SK-N-SH (cell line): Measurements from ENCODE around the gene WWC2. TPM values are rescaled to one million over a fixed set of nuclear protein-coding genes. Genes with fewer than 3 reads are reported as not detected.

Experiments used
- CTCF ChIA-PET: fragments of 300-600, 350-600 bp; formaldehyde crosslinking; extraction: SDS; loops from one replicate; lab custom pipeline; 2021; lab: Yijun Ruan, JAX
- POLR2A ChIA-PET: fragments of 350-600 bp; sonication (Branson Sonifier 250); formaldehyde crosslinking; extraction: SDS; loops from one replicate; lab custom pipeline; 2020; ENCODE audit warnings: antibody characterized with exemption, inconsistent platforms; lab: Yijun Ruan, JAX
- DNase-seq: peaks from one replicate; pipeline ENCODE4 v3.0.0; 2012
- H2AFZ ChIP-seq: fragments of 200-600 bp; sonication (generic); 2 replicates; pipeline ENCODE4 v1.8.1; 2016; ENCODE audit warnings: antibody characterized with exemption, mild to moderate bottlenecking, low read depth
- H3F3A ChIP-seq: fragments of 200-600 bp; sonication (generic); replicated peaks from 2 replicates; pipeline ENCODE3; 2016; ENCODE audit warnings: antibody characterized with exemption, mild to moderate bottlenecking; ENCODE audit not compliant: insufficient read depth
- H3K27ac ChIP-seq, 2 experiments: fragments of 200-500 bp in 1 of 2; fragments of 200-600 bp in 1 of 2; sonication (Bioruptor generic) in 1 of 2; sonication (generic), shearing (Covaris generic) in 1 of 2; 2 replicates each; pipeline versions ENCODE4 v1.5.1 to v1.6.1; 2014 to 2016; ENCODE audit warnings: low read depth in 2 of 2, inconsistent platforms in 1 of 2, low read length in 1 of 2, mild to moderate bottlenecking in 1 of 2, mixed read lengths in 1 of 2
- H3K27me3 ChIP-seq: fragments of 200-600 bp; sonication (generic), shearing (Covaris generic); 2 replicates; pipeline ENCODE4 v1.6.1; 2016; ENCODE audit warnings: mixed run types; ENCODE audit not compliant: insufficient read depth
- H3K36me3 ChIP-seq, 2 experiments: fragments of 200-500 bp in 1 of 2; fragments of 200-600 bp in 1 of 2; sonication (Bioruptor generic) in 1 of 2; sonication (generic) in 1 of 2; replicated peaks in 1 of 2; 2 replicates each; pipeline versions ENCODE3 to v1.5.1; 2014 to 2016; ENCODE audit warnings: low read length in 1 of 2, mild to moderate bottlenecking in 1 of 2; ENCODE audit not compliant: insufficient read depth in 2 of 2, control insufficient read depth in 1 of 2
- H3K4me1 ChIP-seq, 2 experiments: fragments of 200-500 bp in 1 of 2; fragments of 200-600 bp in 1 of 2; sonication (Bioruptor generic) in 1 of 2; sonication (generic), shearing (Covaris generic) in 1 of 2; 2 replicates each; pipeline versions ENCODE4 v1.5.1 to v1.6.1; 2014 to 2016; ENCODE audit warnings: low read depth in 1 of 2, low read length in 1 of 2, mixed run types in 1 of 2; ENCODE audit not compliant: insufficient read depth in 2 of 2, control insufficient read depth in 1 of 2
- H3K4me2 ChIP-seq: fragments of 200-600 bp; sonication (generic), shearing (Covaris generic); 2 replicates; pipeline ENCODE4 v1.6.1; 2017; ENCODE audit warnings: mixed run types
- H3K4me3 ChIP-seq, 2 experiments: fragments of 200-500 bp in 1 of 2; fragments of 200-600 bp in 1 of 2; sonication (Bioruptor generic) in 1 of 2; sonication (generic), shearing (Covaris generic) in 1 of 2; 2 replicates each; pipeline versions ENCODE4 v1.5.1 to v1.8.1; 2014 to 2016; ENCODE audit warnings: low read depth in 2 of 2, inconsistent platforms in 1 of 2, low read length in 1 of 2, mild to moderate bottlenecking in 1 of 2, mixed read lengths in 1 of 2, moderate library complexity in 1 of 2
- H3K79me2 ChIP-seq: fragments of 200-600 bp; sonication (generic); 2 replicates; pipeline ENCODE4 v1.8.1; 2017; ENCODE audit warnings: mild to moderate bottlenecking; ENCODE audit not compliant: insufficient read depth
- H3K9ac ChIP-seq: fragments of 200-600 bp; sonication (generic); 2 replicates; pipeline ENCODE4 v1.6.1; 2017; ENCODE audit warnings: mixed run types
- H3K9me2 ChIP-seq: fragments of 200-600 bp; sonication (generic); 2 replicates; pipeline ENCODE4 v1.6.1; 2017; ENCODE audit warnings: mixed run types
- H3K9me3 ChIP-seq: fragments of 200-600 bp; sonication (generic); 2 replicates; pipeline ENCODE4 v1.6.1; 2017; ENCODE audit warnings: mixed run types, mild to moderate bottlenecking, moderate library complexity
- H4K20me1 ChIP-seq: fragments of 200-600 bp; sonication (generic); 2 replicates; pipeline ENCODE4 v1.6.1; 2017; ENCODE audit warnings: mild to moderate bottlenecking, mixed run types; ENCODE audit not compliant: insufficient read depth
- ELF1 ChIP-seq: IDR thresholded peaks from 2 replicates; pipeline ENCODE4 v1.4.0; 2012
- FOSL2 ChIP-seq: IDR thresholded peaks from 2 replicates; pipeline ENCODE4 v1.4.0; 2012; ENCODE audit warnings: low read depth, mild to moderate bottlenecking, moderate library complexity, borderline replicate concordance
- FOXJ3 ChIP-seq: sonication (generic); formaldehyde crosslinking; IDR thresholded peaks from 2 replicates; pipeline ENCODE4 v1.5.1; 2020; ENCODE audit warnings: mild to moderate bottlenecking, missing genetic modification reagents
- GABPA ChIP-seq: IDR thresholded peaks from 2 replicates; pipeline ENCODE4 v1.4.0; 2012; ENCODE audit warnings: low read depth, mild to moderate bottlenecking
- MXI1 ChIP-seq: IDR thresholded peaks from 2 replicates; pipeline ENCODE4 v1.6.1; 2012; ENCODE audit warnings: mild to moderate bottlenecking, low read depth, low read length, improper control_type of control experiment
- RAD21 ChIP-seq: IDR thresholded peaks from 2 replicates; pipeline ENCODE4 v1.6.1; 2012; ENCODE audit warnings: mild to moderate bottlenecking, low read length
- RXRA ChIP-seq: IDR thresholded peaks from 2 replicates; pipeline ENCODE4 v1.4.0; 2012; ENCODE audit warnings: low read depth, mild to moderate bottlenecking, borderline replicate concordance
- SIN3A ChIP-seq: IDR thresholded peaks from 2 replicates; pipeline ENCODE4 v1.6.1; 2012; ENCODE audit warnings: low read depth, mild to moderate bottlenecking, low read length, moderate library complexity, borderline replicate concordance
- SMC3 ChIP-seq: IDR thresholded peaks from 2 replicates; pipeline ENCODE4 v1.6.1; 2012; ENCODE audit warnings: low read depth, low read length, improper control_type of control experiment
- TAF1 ChIP-seq: IDR thresholded peaks from 2 replicates; pipeline ENCODE4 v1.6.1; 2012; ENCODE audit warnings: low read depth, mild to moderate bottlenecking, low read length, moderate library complexity, borderline replicate concordance
- TEAD4 ChIP-seq: IDR thresholded peaks from 2 replicates; pipeline ENCODE4 v1.4.0; 2012; ENCODE audit warnings: mild to moderate bottlenecking, borderline replicate concordance; ENCODE audit not compliant: insufficient read depth
- YY1 ChIP-seq: IDR thresholded peaks from 2 replicates; pipeline ENCODE4 v1.4.0; 2012; ENCODE audit warnings: low read depth, mild to moderate bottlenecking
- WGBS: methylation state at CpG from one replicate; pipeline ENCODE4 v1.1.6; 2017; ENCODE audit warnings: low lambda C conversion rate; 5-methylcytosine and 5-hydroxymethylcytosine counted together
- polyA plus RNA-seq, 3 experiments: library from polyadenylated mRNA; depleted of rRNA; stranded (reverse); fragments of >200 nt; gene quantifications; 2 replicates each; pipeline ENCODE4 v1.2.3, GENCODE V29; 2012
- TF ChIP-seq, protein P1 (sequence below): IDR thresholded peaks from 2 replicates; pipeline ENCODE4; 2012
- TF ChIP-seq, protein P2 (sequence below): fragments of 150-350 bp; IDR thresholded peaks from 2 replicates; pipeline ENCODE4 v1.6.1; 2017; ENCODE audit warnings: antibody characterized with exemption, low read length, low read depth, borderline replicate concordance
- TF ChIP-seq, protein P3 (sequence below): IDR thresholded peaks from 2 replicates; pipeline ENCODE4 v1.4.0; 2012; ENCODE audit warnings: low read depth, borderline replicate concordance

The WWC2 gene
- polyA plus RNA-seq, 1 of the 3 experiments (the other 2 are of a cell fraction): 18.4 TPM

DNA sequence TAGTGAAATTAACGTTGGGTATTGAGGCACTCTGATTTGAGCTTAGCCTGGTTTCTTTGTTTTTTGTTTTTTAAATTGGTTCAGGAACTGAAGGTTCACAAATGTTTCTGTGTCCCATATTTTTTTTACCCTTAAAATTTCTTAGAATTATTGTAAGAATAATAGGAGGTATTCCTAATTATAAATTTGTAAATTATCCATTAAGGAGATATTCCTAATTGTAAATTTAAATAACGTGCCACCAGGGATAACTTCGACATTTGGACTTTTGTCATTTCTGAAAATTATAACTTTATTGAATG, 1.2 kb downstream of the WWC2 start:
- POLR2A ChIA-PET: no interaction called here
- 46% methylated on average over 3 of the region's 3 CpGs for WGBS
- CTCF ChIA-PET: interaction anchor here (0.9 to 3.6 kb wide), 5 partner anchors 9 to 162 kb away, joined by 3 to 16 read pairs (median 3); no protein-coding TSS in a partner anchor
- TF ChIP-seq SMC3: no peak
- TF ChIP-seq FOXJ3 (CRISPR knock-in tag): no peak
- TF ChIP-seq ELF1: no peak
- TF ChIP-seq TAF1: no peak
- no peak for TF ChIP-seq GABPA
- TF ChIP-seq, protein P1, sequence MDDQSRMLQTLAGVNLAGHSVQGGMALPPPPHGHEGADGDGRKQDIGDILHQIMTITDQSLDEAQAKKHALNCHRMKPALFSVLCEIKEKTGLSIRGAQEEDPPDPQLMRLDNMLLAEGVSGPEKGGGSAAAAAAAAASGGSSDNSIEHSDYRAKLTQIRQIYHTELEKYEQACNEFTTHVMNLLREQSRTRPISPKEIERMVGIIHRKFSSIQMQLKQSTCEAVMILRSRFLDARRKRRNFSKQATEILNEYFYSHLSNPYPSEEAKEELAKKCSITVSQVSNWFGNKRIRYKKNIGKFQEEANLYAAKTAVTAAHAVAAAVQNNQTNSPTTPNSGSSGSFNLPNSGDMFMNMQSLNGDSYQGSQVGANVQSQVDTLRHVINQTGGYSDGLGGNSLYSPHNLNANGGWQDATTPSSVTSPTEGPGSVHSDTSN: no peak
- TF ChIP-seq MXI1: no peak
- TF ChIP-seq RXRA: no peak
- TF ChIP-seq YY1: no peak
- TF ChIP-seq SIN3A: no peak
- TF ChIP-seq, protein P2, sequence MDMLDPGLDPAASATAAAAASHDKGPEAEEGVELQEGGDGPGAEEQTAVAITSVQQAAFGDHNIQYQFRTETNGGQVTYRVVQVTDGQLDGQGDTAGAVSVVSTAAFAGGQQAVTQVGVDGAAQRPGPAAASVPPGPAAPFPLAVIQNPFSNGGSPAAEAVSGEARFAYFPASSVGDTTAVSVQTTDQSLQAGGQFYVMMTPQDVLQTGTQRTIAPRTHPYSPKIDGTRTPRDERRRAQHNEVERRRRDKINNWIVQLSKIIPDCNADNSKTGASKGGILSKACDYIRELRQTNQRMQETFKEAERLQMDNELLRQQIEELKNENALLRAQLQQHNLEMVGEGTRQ: no peak
- TF ChIP-seq RAD21: no peak
- no peak for TF ChIP-seq FOSL2
- TF ChIP-seq TEAD4: no peak
- Histone ChIP-seq H3K9me3 (no peaks in the 10 kb centered on the region), H3K4me1 (peaks cover 2 to 29% of the 10 kb centered on the region in 2 experiments), H3K4me2 (peak overlapping the region; percentile 97), H3K79me2 (peaks cover 61% of the 10 kb centered on the region), H3K9me2 (no peaks in the 10 kb centered on the region), H3F3A (peaks cover 2% of the 10 kb centered on the region), H3K4me3 (peak overlapping the region; percentile 86 to 94), H4K20me1 (peaks cover 27% of the 10 kb centered on the region), H3K27me3 (no peaks in the 10 kb centered on the region), H3K27ac (no peak overlapping the region), H3K36me3 (no peaks in the 10 kb centered on the region), H3K9ac (peak overlapping the region; percentile 98), H2AFZ (no peak overlapping the region)
- DNase-seq: no peak

DNA sequence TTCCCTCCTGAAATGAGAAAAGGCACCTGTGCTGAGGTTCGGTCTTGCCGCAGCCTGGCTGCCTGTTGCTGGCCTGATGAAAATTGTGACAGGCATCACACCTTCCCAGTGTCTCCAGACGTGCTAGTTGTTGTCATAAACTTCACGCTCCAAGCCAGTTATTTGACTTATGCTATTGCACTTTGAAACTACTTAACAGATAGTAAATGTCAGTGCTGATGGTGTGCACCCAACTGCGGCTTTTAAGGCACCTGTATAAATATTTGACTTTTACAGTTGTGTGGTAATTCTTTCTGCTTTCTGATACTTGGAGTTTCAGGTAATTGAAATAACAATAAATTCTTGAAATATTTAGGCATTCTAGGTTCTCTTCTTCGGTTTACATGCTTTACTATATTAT, 1.8 kb downstream of the WWC2 start:
- Histone ChIP-seq H4K20me1 (peaks cover 27% of the 10 kb centered on the region), H2AFZ (no peak overlapping the region), H3K4me3 (peak overlapping the region; percentile 86 to 94), H3K4me2 (peak overlapping the region; percentile 97), H3K79me2 (peaks cover 66% of the 10 kb centered on the region), H3K4me1 (peaks cover 2 to 29% of the 10 kb centered on the region in 2 experiments), H3K27ac (no peak overlapping the region), H3K9me2 (no peaks in the 10 kb centered on the region), H3K9ac (peak overlapping the region; percentile 98; the same call in 1 of the 2 replicates), H3K27me3 (no peaks in the 10 kb centered on the region), H3K9me3 (no peaks in the 10 kb centered on the region), H3F3A (no peaks in the 10 kb centered on the region), H3K36me3 (no peaks in the 10 kb centered on the region)
- POLR2A ChIA-PET: no interaction called here
- 64% methylated on average over 6 of the region's 6 CpGs for WGBS
- DNase-seq: no peak
- CTCF ChIA-PET: interaction anchor here (0.9 to 3.6 kb wide), 5 partner anchors 8 to 162 kb away, joined by 3 to 16 read pairs (median 4); no protein-coding TSS in a partner anchor
- TF ChIP-seq, protein P3, sequence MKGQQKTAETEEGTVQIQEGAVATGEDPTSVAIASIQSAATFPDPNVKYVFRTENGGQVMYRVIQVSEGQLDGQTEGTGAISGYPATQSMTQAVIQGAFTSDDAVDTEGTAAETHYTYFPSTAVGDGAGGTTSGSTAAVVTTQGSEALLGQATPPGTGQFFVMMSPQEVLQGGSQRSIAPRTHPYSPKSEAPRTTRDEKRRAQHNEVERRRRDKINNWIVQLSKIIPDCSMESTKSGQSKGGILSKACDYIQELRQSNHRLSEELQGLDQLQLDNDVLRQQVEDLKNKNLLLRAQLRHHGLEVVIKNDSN: no peak
- TF ChIP-seq MXI1: no peak
